Testis (tissue), 2 donors: ENCODE data around the gene PLK2.

Experiments used
- CTCF ChIP-seq, 3 experiments: fragments of 450-650 bp in 2 of 3; fragments of 200-600 bp in 1 of 3; sonication (generic) in 1 of 3; IDR thresholded peaks; one replicate each; pipeline ENCODE4 v1.5.1; 2016 to 2019; ENCODE audit warnings: antibody characterized with exemption in 3 of 3, mild to moderate bottlenecking in 2 of 3, moderate library complexity in 1 of 3
- POLR2A ChIP-seq: fragments of 450-650 bp; IDR thresholded peaks from one replicate; pipeline ENCODE4 v1.6.1; 2017; ENCODE audit warnings: antibody characterized with exemption, mild to moderate bottlenecking, moderate library complexity

- TF ChIP-seq CTCF (IDR thresholded peaks at IDR 0.05): no peak
- no peak for TF ChIP-seq POLR2A
Measured at GRCh38 chr5:58404734-58405133, 55.2 kb downstream of the PLK2 start.
